Measurements from ENCODE around the gene ARHGEF16.

The ARHGEF16 gene

DNA sequence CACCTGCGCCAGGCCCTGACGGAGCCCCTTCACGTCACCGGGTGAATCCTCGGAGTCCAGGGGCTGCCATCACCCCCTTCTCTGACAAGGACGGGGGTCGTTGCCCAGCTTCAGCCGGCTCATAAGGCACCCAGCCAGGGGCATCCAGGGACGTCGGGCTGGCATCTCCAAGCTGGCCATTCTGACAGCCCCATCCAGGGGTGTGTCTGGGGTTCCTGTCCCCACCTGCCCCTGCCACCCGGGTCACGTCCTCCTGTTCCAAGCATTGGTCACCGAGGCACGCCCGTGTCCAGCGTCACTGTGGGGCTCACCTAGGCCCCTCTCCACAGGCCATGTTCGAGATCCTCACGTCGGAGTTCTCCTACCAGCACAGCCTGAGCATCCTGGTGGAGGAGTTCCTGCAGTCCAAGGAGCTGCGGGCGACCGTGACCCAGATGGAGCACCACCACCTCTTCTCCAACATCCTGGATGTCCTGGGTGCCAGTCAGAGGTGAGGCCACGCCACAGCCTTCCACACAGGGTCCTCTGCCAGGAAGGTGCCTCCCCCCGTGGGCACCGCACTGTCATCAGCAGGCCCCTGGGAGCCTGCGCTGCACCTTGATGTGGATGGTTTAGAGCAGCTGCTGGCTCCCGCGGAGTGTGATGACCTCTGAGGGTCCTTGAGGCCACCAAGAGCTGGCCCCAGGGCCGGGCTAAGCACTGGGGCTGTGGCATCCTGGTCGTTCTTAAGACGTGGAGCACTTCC, 14.8 kb downstream of the ARHGEF16 start:
- no peak for DNase-seq

- no peak for DNase-seq
Observed at GRCh38 chr1:3469849-3470649, 15.6 kb downstream of the ARHGEF16 start.

- DNase-seq: no peak
Observed at GRCh38 chr1:3470650-3471355, 16.3 kb downstream of the ARHGEF16 start.

DNA sequence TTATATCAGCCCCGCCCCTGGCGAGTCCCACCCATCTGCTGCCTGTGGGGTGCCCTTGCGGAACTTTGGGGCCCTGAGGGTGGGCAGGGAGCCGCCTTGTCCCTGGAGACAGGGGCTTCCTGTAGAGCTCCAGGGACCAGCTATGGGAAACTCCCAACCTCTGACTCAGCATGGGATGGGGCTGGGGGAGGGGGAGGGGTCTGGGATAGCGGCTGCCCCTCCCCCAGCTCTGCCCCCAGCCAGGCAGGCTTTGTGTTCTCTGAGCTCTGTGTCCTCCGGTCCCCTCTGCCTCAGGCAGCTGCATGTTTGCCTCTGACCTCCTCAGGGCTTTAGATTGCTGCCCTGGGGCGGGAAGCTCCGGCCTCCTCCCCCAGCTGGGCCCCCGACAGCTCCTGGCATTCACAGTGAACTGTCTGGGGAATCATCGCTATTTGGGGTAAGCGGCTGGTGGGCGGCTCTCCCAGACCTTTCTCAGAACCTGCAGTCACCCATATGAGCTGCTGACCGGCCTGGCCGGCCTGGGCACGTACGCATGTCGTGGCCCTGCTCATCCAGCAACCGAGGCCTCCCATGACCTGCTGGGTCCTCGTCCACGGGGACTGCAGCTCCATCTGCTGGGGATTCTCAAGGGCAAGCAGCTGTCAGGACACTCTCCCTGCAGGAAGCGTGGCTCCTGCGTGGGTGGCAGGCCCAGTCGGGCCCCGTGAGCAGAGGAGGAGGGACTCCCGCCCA, 17.1 kb downstream of the ARHGEF16 start:
- no peak for DNase-seq

DNA sequence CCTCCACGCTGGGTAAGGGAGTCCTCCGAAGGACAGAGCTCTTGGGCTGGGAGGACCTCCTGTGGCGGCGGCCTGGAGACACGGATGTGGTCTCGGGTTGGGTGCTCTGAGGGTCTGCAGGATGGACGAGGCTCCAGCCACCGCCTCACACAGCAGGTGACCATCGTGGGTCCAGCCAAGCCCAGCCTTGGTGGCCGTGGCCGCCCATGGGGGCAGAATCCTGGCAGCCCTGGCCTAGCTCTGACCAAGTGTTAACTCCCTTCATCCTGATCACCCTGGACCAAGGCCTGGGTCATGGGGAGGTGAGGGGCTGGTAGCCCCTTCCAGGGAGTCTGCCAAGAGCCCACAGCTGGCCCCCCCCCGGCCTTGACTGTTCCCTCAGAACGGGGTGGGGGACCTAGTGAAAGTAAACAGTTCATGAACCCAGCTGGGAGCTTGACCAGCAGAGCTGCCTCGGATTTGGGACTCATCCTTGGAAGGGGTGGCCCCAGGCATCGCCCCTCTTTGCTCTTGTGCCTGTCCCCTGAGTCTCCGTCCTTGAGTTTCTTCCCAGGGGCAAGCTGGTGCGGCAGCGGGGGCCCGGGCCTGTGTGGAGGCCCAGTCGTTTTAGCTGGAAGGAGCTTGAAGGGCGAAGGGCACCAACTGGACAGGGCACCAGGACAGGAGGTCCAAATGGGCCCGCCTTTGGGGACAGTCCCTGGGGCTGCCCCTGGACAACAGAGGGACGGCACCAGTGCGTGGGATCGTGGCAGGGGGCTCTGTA, 17.8 kb downstream of the ARHGEF16 start:
- DNase-seq: no peak

DNA sequence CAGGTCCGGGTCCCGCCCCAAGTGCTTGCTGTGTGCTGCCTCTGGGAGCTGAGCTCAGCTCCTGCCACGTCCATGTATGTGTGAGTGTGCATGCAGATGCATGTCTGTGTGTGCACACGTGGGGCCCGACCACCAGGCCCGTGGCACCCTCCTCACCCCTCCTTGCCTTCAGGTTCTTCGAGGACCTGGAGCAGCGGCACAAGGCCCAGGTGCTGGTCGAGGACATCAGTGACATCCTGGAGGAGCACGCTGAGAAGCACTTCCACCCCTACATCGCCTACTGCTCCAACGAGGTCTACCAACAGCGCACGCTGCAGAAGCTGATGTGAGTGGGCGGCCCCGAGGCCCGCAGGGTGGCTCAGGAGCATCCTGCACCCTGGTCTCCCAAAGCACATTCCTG, 18.4 kb downstream of the ARHGEF16 start:
- no peak for DNase-seq

DNA sequence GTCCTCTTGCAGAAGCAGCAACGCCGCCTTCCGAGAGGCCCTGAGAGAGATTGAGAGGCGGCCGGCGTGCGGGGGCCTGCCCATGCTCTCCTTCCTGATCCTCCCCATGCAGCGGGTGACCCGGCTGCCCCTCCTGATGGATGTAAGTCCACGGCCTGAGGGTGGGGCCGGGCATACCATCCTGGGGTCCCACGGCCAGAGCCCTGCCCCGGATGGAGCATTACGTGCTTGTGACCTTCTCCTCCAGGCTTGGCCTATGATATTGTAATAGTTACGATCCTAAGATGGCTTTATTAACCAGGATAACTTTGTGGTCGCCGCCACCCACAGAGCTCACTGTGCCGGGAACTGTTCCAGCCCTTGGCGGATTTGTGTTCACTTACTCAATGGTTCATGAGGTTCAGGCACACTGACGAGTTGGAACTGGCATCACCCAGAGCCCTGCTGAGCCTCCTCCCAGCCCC, 18.9 kb downstream of the ARHGEF16 start:
- no peak for DNase-seq

- DNase-seq: no peak
Observed at GRCh38 chr1:3474016-3474415, 19.6 kb downstream of the ARHGEF16 start.

GRCh38 chr1:3474421-3474820, 20.0 kb downstream of the ARHGEF16 start:
- no peak for DNase-seq

- no peak for DNase-seq
Observed at GRCh38 chr1:3475839-3476573, 21.5 kb downstream of the ARHGEF16 start.

DNA sequence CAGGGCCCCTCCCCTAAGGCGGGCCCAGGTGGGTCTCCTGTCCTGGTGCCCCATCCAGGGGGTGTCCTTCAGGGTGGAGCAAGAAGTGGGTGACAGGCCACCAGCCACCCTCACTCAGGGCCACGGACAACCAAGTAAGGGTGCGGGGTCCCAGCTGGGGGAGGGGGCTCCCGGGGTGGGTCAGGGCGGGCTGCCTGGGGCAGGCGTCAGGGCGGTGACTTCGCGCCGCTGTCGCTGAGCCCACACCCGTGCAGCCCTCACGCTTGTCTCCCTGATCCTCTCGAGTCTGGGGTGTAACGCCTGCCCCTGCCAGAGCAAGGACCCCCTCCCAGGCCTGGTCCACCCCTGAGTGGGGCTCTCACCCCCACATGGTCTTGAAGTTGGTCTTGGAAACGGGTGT, 22.2 kb downstream of the ARHGEF16 start:
- DNase-seq: no peak

DNA sequence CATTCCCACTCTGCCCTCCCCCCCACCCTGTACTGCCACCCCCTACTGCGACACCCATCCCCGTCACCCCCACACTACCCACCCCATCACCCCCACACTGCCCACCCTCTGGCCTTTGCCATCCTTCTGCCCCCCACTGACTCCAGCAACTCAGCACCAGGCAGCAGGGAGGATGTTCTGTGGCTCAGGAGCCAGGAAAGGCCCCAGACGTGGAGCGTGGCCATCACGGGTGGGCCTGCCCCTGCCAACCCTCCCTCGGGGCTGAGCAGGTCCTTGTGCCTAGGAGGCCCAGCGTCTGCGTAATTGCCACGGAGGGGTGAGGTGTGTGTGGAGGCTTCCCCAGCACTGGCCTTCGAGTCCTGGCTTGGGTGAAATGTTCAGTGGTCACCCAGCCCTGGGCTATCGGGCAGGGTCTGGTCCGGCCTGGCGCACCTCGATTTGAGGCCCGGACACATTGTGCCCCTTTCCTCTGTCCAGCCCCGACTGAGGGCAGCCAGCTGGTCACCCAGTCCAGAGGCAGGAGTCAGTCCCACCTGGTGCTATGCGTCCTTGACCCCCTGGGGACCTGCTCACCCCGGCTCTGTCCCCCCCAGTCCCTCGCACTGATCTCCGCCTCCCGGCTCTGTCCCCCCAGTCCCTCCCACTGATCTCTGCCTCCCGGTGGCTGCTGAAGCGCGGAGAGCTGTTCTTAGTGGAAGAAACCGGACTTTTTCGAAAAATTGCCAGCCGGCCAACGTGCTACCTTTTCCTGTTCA, 23.0 kb downstream of the ARHGEF16 start:
- no peak for DNase-seq

- no peak for DNase-seq
Observed at GRCh38 chr1:3478187-3478586, 23.7 kb downstream of the ARHGEF16 start.

GRCh38 chr1:3479511-3480368, 25.3 kb downstream of the ARHGEF16 start:
- DNase-seq: no peak

DNA sequence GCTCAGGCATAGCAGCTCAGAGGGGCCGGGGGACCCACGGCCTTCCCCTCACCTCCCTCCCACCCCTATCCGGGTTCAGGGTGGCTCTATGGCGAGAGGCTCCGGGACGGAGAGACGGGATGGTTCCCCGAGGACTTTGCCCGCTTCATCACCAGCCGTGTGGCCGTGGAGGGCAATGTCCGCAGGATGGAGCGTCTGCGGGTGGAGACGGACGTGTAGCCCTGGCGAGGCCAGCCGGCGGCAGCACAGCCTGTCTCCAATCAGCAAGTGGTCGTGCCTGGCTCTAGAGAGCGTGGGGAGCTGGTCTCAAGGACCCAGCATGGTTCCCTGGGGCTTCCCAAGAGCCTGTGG, 25.9 kb downstream of the ARHGEF16 start:
- DNase-seq: no peak

DNA sequence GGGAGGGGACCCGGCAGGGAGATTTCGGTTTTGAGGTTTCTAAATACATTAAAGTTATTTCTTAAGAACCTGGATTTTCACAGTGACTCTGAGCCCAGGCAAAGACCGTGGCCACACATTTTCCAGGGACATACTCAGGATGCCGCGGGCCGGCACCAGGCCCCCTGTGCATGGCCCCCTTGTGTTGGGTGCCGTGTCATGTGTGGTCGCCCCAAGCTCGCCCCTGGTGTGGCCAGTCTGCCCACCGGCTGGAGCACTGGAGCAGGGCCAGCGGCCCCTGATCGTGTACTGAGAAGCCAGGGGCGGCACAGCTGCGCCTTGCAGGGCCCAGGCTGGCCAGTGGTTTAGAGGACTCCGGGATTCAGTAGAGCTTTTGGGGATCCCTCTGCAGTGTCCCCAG, 26.6 kb downstream of the ARHGEF16 start:
- DNase-seq: no peak

DNA sequence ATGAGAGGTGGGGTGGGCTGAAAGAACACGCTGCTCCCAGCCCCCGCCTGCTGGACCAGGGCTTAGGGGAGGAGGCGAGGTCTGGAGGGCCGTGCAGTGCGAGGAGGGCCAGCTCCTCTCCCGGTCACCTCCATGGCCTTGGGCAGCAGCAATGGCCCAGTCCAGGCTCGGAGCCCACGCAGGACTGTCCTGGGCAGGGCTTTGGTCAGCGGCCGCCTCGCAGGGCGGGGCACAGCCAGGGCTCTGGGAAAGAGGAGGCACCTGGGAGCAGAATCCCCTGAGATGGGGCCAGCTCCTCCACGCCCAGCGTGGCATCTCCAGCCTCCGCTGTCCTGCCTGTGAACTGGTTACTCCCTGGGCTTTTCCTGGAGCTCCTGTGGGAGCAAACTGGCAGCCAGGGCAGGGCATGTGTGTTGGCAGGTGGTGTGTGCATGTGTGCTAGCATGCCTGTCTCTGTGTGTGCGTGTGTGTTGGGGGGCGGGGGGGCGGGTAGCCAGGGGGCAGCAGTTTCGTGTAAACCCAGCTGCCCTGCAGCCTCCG, 27.4 kb downstream of the ARHGEF16 start:
- no peak for DNase-seq

GRCh38 chr1:3482378-3482849, 27.9 kb downstream of the ARHGEF16 start:
- no peak for DNase-seq

DNA sequence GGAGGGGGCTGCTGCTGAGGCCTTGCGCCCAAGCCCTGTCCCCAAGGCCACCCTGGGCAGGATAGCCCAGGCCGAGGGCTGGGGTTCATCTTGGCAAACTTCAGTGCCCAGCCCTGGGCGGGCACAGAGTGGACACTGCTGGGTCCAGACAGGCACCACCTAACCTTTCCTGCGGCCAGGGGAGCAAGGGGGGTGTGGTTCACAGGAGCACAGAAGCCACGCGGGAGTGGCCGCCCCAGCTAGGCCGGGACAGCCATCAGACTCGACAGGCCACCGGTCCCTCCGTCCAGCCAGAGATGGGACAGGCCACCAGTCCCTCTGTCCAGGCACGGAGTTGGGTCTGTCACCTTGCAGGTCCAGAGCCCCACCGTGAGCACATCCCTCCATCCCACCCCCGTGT, 28.9 kb downstream of the ARHGEF16 start:
- DNase-seq: no peak

All from GF-D8 (cell line).